ENCODE data around the gene UBE2S.
"Not testable (repeated sequence)": the region's sequence is repeated elsewhere in the genome, so short reads cannot be mapped to it uniquely, and the experiment has no call there.

UBE2S gene

DNA sequence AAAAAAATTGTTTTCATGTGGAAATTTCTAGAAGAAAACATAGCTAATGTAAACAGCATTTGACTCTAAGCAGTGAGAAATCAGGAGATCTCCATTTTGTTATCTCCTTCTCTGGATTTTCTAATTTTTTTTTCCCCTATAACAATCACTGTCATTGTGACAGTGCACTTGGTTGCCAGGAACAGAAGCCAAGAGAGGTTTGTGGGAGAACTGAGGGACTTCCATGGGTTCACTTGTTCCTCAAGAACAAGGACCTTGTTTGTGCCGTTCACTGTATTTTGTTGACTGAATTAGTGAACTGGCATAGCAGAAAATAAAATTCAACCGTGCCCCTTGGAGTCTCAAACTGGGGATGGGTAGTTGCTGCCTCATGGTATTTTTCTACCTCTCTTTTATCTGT, 18.5 kb upstream of the UBE2S start:
- Mint-ChIP-seq H3K27me3 (peaks cover 23% of the 10 kb centered on the region), H3K4me3 (no peak overlapping the region), H3K36me3 (ENCODE audit: low read depth) (no peaks in the 10 kb centered on the region), H3K4me1 (ENCODE audit: low read depth) (peaks cover 8% of the 10 kb centered on the region), H3K9me3 (no peaks in the 10 kb centered on the region), H3K27ac (no peak overlapping the region)

DNA sequence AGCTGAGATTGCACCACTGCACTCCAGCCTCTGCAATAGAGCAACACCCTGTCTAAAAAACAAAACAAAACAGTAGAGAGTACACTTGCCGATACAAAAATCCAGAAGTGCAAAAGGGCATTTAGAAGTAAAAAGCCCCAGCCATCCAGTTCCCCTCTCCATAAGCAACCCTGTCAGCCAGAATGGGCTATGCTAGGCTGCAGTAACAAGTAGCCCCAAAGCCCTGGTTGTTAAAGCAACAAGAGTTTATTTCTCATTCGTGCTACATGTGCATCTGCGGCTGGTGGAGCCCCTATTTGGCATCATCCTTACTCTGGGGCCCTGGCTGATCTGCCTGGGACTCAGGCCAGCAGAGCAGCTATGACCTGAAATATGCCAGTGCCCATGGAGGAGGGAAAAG, 16.9 kb upstream of the UBE2S start:
- Mint-ChIP-seq H3K9me3 (no peaks in the 10 kb centered on the region), H3K4me3 (no peak overlapping the region), H3K4me1 (ENCODE audit: low read depth) (peaks cover 8% of the 10 kb centered on the region), H3K36me3 (ENCODE audit: low read depth) (no peaks in the 10 kb centered on the region), H3K27ac (no peak overlapping the region), H3K27me3 (peaks cover 14% of the 10 kb centered on the region)

DNA sequence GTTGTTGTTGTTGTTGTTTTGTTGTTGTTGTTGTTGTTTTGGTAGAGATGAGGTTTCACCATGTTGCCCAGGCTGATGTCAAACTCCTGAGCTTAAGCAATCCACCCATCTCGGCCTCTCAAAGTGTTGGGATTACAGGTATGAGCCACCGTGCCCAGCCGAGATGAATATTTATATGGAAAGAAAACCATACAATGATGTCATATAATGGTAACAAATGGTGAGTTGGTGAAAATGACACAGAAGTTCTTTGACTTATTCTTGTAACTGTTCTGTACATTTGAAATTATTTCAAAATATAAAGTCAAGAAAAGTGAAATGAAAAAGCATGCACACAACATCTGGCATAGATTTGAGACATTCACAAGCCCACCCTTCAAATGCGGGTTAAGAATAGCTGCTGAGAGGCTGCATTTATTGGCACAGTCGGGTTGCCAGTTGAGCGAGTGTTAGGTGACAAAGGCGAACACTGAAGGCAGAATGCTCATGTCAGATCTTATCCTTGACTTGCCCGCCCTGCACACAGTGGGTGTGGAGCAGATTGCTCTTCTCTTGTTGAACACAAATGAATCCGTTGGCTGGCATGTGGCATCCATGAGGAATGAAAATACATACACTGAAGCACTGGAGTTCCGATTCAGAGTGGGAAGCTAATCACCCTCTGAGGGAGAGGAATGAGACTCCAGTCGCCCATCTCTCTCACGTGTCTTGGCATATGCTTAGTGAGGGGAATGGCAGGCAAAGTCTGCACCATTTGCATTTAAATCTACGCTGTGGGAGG, 15.8 kb upstream of the UBE2S start:
- Mint-ChIP-seq H3K36me3 (ENCODE audit: low read depth) (no peaks in the 10 kb centered on the region), H3K4me1 (ENCODE audit: low read depth) (peaks cover 8% of the 10 kb centered on the region), H3K9me3 (no peaks in the 10 kb centered on the region), H3K4me3 (no peak overlapping the region), H3K27me3 (peaks cover 9% of the 10 kb centered on the region), H3K27ac (no peak overlapping the region)

DNA sequence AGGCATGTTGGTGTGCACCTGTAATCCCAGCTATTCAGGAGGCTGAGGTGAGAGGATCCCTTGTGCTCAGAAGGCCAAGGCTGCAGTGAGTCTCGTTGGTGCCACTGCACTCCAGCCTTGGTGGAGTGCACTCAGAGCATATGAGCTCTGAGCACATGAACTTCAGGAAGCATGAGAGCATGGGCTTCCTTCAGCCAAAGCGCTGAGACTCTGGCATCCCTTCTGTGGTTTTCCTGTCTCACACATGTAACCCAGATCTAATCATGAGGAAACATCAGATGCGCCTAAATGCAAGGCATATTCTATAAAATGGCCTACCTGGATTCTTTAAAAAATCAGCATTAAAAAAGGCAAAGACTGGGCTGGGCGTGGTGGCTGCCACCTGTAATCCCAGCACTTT, 13.7 kb upstream of the UBE2S start:
- H3K4me3 Mint-ChIP-seq; H3K36me3 Mint-ChIP-seq (ENCODE audit: low read depth); H3K9me3 Mint-ChIP-seq; H3K27me3 Mint-ChIP-seq; H3K27ac Mint-ChIP-seq: not testable (repeated sequence)
- H3K4me1 Mint-ChIP-seq (ENCODE audit: low read depth) = peaks cover 12% of the 10 kb centered on the region

DNA sequence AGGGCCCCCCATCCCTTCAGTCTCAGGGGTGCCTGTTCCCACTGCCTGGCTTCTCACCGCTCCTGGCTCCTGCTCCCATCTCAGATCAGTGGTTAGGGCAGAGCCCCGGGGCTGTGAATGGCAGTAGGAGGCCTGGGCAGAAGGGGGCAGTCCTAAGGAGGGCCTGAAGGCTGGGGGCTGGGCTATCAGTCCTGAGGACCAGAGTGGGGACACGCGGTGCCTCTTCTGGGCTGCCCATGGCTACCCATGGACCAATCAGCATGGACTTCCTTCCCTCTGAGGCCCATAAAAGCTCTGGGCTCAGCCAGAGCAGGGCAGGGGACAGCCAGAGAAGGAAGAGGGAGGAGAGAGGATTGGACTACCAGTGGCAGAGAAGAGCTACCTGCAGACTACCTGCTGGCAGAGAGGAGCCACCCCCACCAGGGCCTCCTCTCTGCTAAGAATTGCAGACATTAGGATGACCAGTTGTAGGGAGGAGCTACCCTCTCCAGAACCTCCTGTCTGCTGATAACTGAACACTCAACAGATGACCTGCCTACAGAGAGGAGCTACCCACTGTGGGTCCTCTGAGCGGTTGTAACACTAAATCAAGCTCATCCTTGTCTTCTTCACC, 12.1 kb upstream of the UBE2S start:
- H3K36me3 Mint-ChIP-seq (ENCODE audit: low read depth) = no peaks in the 10 kb centered on the region
- H3K4me3 Mint-ChIP-seq = no peak overlapping the region
- peaks cover 12% of the 10 kb centered on the region for H3K4me1 Mint-ChIP-seq (ENCODE audit: low read depth)
- H3K9me3 Mint-ChIP-seq = no peaks in the 10 kb centered on the region
- peaks cover 1% of the 10 kb centered on the region for H3K27me3 Mint-ChIP-seq
- H3K27ac Mint-ChIP-seq = no peak overlapping the region

DNA sequence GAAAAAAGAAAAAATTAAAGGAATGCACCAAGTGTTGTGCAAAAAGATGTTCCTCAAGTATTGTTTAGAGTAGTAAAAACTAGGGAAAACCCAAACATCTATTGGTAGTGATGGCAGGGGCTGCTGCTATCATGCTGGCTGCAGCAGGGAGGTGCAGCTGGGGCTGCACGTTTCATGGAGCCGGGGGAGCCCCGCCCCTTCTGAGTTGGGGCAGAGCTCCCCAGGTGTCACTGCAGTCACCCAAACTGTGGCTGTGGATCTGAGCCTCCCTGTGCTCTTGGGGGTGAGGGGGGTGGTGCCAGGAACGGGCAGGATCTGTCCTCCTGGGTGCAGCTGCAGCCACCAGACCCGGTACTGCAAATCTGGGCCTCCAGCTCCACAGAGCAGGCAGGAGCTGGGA, 11.5 kb upstream of the UBE2S start:
- no peaks in the 10 kb centered on the region for H3K27me3 Mint-ChIP-seq
- no peak overlapping the region for H3K4me3 Mint-ChIP-seq
- H3K9me3 Mint-ChIP-seq = no peaks in the 10 kb centered on the region

DNA sequence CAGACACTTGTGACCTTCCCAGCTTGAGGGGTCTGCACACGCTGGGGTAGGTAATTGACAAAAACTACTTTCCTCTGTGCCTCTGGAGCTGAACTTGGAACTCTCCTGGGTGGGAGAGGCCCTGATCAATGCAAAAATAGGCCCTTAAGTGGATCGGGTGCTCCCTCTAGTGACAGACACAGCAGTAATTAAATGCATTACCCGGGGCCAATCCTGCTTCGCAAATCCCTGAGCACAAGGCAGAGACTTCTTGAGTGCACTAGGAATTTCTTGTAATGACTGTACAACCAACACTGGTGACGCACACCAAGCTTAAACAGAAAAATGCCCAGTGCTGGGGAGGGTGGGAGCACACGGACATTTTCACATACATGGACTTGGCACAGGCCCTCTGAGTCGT, 10.6 kb upstream of the UBE2S start:
- H3K27me3 Mint-ChIP-seq = no peaks in the 10 kb centered on the region
- H3K36me3 Mint-ChIP-seq (ENCODE audit: low read depth) = no peaks in the 10 kb centered on the region
- peaks cover 12% of the 10 kb centered on the region for H3K4me1 Mint-ChIP-seq (ENCODE audit: low read depth)
- H3K4me3 Mint-ChIP-seq = no peak overlapping the region
- H3K27ac Mint-ChIP-seq = no peak overlapping the region
- no peaks in the 10 kb centered on the region for H3K9me3 Mint-ChIP-seq

More for the DNA sequence above, 11.5 kb upstream of the UBE2S start:
- Mint-ChIP-seq H3K4me1 (ENCODE audit: low read depth) (peaks cover 12% of the 10 kb centered on the region), H3K36me3 (ENCODE audit: low read depth) (no peaks in the 10 kb centered on the region), H3K27ac (no peak overlapping the region)

DNA sequence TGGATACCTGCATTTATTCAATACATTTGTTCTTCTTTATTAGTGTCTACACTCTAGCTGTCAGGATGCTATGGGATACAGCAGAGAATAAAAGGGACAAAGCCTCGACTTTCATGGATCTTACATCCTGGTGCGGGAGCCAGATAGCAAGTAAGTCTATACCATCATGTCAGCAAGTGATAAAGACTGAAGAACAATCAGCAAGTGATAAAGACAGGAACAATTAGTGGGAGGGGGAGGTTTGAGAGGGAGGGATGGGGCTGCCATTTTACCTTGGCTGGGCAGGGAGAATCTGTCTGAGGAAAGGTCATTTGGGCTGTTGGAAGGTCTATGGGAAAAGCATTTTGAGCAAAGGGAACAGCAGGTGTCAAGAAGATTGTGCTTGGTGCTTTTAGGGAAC, 2.6 kb upstream of the UBE2S start:
- no peak overlapping the region for H3K27ac Mint-ChIP-seq
- no peak overlapping the region for H3K4me3 Mint-ChIP-seq
- H3K27me3 Mint-ChIP-seq = no peaks in the 10 kb centered on the region
- no peaks in the 10 kb centered on the region for H3K9me3 Mint-ChIP-seq
- peaks cover 26% of the 10 kb centered on the region for H3K4me1 Mint-ChIP-seq (ENCODE audit: low read depth)
- H3K36me3 Mint-ChIP-seq (ENCODE audit: low read depth) = peaks cover 17% of the 10 kb centered on the region

DNA sequence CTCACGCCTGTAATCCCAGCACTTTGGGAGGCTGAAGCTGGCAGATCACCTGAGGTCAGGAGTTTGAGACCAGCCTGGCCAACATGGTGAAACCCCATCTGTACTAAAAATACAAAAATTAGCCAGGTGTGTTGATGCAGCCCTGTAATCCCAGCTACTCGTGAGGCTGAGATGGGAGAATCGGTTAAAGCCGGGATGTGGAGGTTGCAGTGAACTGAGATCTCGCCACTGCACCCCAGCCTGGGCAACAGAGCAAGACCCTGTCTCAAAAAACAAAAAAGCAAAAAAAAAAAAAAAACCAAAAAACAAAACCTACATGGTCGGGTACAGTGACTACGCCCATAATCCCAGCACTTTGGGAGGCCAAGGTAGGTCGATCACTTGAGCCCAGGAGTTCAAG, 1.6 kb upstream of the UBE2S start:
- not testable (repeated sequence) for H3K4me3 Mint-ChIP-seq, H3K9me3 Mint-ChIP-seq, H3K27ac Mint-ChIP-seq, H3K27me3 Mint-ChIP-seq
- Mint-ChIP-seq H3K4me1 (ENCODE audit: low read depth) (peaks cover 26% of the 10 kb centered on the region), H3K36me3 (ENCODE audit: low read depth) (peaks cover 20% of the 10 kb centered on the region)

DNA sequence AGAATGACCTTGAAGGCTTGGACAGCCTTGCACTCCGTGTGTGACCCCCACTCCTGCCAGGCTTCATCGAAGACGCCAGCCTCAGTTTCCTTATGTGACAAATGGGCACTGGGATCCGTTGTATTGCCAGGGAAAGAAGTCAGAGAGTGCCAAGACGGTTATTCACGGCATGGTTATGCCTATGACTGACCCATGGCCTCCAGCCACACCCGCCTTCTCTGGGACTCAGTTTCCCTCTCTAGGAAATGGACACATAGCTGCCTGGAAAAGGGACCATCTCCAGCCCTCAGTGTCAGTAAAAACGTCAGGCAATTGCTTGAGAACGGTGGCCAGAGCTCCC, 915 bp upstream of the UBE2S start:
- peak overlapping the region; percentile 96 for H3K4me3 Mint-ChIP-seq
- H3K4me1 Mint-ChIP-seq (ENCODE audit: low read depth) = peaks cover 32% of the 10 kb centered on the region
- H3K9me3 Mint-ChIP-seq = no peaks in the 10 kb centered on the region
- H3K36me3 Mint-ChIP-seq (ENCODE audit: low read depth) = peaks cover 27% of the 10 kb centered on the region
- no peaks in the 10 kb centered on the region for H3K27me3 Mint-ChIP-seq
- peak overlapping the region; percentile 96 for H3K27ac Mint-ChIP-seq

DNA sequence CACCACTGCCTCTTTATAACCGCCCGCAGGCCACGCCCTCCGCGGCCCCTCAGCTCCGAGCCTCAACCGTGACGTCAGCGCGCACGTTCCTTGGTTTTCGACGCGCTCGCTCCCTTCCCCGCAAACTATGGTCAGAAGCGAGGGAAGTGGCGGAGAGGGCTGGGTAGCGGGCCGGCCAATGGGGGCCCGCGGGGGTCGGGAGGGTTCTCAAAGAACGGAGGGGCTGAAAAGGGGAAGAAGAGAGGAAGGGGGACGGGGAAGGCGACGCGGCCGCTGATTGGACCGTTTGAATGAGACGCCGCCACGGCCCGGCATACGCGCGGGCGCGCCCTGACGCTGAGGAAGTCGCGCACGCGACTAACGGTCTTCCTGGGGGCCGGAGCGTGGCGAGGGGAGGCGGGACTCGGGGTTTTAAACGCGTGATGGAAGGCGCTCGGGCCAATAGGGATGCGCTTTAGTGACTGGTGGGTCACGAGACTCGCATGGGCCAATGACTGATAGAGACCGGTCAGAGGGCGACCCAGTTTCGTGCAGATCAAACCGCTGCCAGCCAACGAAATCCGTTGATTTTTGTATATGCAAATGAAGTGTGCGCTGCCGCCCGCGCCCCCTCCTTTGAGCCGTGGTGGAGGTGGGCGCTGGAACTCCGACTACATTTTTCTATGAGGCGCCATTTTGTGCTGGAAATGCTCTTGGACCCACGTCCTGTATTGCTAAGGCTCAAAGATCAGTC, 378 bp upstream of the UBE2S start:
- no peaks in the 10 kb centered on the region for H3K27me3 Mint-ChIP-seq
- peak overlapping the region; percentile 96 for H3K27ac Mint-ChIP-seq
- peaks cover 33% of the 10 kb centered on the region for H3K36me3 Mint-ChIP-seq (ENCODE audit: low read depth)
- H3K4me1 Mint-ChIP-seq (ENCODE audit: low read depth) = peaks cover 37% of the 10 kb centered on the region
- peak overlapping the region; percentile 96 for H3K4me3 Mint-ChIP-seq
- no peaks in the 10 kb centered on the region for H3K9me3 Mint-ChIP-seq

DNA sequence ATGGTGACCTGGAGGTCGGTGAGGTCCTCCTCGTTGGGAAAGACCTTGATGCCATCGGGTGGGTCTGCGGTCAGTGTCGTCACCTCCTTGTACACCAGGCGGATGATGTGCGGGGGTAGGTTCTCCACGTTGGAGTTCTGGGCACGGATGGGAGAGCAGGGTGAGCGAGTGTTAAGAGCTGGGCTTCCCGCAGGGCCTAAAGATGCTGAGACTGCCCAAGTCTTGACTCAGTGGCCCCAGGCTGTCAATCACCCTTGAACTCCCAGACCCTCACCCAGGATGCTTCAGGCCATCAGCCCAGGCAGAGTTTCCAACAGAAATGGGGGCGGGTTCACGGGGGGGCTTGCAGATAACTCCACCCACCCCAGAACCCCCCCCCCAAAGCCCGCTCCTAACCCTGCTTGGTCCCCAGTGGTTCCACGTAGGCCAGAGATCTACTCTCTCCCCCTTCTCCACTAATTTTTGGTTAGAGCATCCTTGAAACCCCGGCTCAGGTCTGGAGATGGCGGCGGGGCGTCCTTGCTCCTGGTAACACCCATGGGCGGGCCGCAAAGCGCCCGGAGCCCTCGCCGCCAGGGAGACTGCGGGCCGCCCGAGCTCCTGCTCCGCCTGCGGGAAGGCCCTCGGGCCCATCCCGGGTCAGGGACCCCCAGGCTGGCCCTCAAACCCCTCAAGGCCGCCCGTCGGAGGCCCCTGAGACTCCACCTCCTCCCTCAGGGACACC, 600 bp downstream of the UBE2S start:
- Mint-ChIP-seq H3K27me3 (no peaks in the 10 kb centered on the region), H3K27ac (peak overlapping the region; percentile 88), H3K4me3 (peak overlapping the region; percentile 96), H3K9me3 (no peaks in the 10 kb centered on the region), H3K4me1 (ENCODE audit: low read depth) (peaks cover 37% of the 10 kb centered on the region), H3K36me3 (ENCODE audit: low read depth) (peaks cover 42% of the 10 kb centered on the region)

DNA sequence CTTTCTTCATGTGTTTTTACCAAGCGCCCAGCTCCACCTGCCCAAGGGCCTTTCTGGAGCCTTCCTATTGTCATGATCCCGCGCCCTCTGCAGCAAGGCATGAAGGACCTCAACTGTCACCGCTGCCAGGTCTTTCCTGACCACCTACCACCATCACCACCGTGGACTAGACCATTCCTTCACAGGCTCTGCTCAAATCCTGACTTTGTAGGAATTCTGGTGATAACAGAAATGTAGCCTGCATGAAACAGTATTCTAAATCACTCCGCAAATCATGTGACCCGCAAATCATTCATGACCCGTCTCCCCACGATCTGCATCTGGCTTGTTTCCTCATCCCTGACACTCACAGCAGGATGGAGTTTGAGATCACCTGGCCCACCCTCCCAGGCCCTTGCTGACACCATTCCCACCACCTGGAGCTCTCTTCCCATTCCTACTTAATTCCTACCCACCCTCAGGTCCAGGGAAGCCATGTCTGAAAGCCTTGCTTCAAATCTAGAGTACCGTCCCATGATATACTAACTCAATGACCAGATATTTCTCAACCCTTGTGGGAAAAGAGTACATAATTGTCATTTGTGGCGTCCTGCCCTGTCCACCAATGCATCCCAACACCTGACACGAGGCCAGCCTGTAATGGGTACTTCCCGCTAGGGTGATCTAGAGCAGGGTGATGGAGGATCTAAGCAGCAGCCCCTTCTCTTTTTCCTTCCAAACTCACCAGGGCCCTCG, 1.3 kb downstream of the UBE2S start:
- Mint-ChIP-seq H3K27ac (peak overlapping the region; percentile 88), H3K4me1 (ENCODE audit: low read depth) (peaks cover 37% of the 10 kb centered on the region), H3K4me3 (peak overlapping the region; percentile 96), H3K9me3 (no peaks in the 10 kb centered on the region), H3K27me3 (no peaks in the 10 kb centered on the region), H3K36me3 (ENCODE audit: low read depth) (peaks cover 47% of the 10 kb centered on the region)

DNA sequence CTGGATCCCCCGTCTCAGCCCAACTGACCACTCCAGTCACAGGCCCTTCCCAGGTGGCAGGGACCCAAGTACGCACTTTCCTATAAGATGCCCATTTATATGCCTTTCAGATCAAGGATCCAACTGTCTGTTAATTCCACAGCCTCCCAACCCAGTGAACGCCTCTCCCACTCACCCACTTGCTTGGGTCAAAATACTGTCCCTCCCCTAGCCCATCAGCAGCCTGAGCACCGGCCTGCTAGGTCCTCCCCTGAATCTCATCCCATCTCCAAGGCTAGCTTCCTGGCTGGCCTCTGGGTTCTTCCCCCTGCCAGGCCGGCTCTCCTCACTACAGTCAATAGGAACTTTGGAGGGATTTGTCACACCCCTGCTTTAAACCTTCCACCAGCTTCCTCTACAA, 1.9 kb downstream of the UBE2S start:
- Mint-ChIP-seq H3K4me1 (ENCODE audit: low read depth) (peaks cover 37% of the 10 kb centered on the region), H3K4me3 (peak overlapping the region; percentile 96), H3K27me3 (no peaks in the 10 kb centered on the region), H3K36me3 (ENCODE audit: low read depth) (peaks cover 52% of the 10 kb centered on the region), H3K9me3 (no peaks in the 10 kb centered on the region), H3K27ac (peak overlapping the region; percentile 88)
